ENCODE measurements around the gene PPM1D.

- TF ChIP-seq POLR2AphosphoS5 (IDR thresholded peaks at IDR 0.05) (no peak), EP300 (IDR thresholded peaks at IDR 0.05) (no peak)
- TF ChIP-seq, protein P1, sequence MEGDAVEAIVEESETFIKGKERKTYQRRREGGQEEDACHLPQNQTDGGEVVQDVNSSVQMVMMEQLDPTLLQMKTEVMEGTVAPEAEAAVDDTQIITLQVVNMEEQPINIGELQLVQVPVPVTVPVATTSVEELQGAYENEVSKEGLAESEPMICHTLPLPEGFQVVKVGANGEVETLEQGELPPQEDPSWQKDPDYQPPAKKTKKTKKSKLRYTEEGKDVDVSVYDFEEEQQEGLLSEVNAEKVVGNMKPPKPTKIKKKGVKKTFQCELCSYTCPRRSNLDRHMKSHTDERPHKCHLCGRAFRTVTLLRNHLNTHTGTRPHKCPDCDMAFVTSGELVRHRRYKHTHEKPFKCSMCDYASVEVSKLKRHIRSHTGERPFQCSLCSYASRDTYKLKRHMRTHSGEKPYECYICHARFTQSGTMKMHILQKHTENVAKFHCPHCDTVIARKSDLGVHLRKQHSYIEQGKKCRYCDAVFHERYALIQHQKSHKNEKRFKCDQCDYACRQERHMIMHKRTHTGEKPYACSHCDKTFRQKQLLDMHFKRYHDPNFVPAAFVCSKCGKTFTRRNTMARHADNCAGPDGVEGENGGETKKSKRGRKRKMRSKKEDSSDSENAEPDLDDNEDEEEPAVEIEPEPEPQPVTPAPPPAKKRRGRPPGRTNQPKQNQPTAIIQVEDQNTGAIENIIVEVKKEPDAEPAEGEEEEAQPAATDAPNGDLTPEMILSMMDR (IDR thresholded peaks at IDR 0.05): no peak
Measured at GRCh38 chr17:60606036-60606435, 6.0 kb downstream of the PPM1D start.

Data from suprapubic skin (tissue), 4 donors.